Measurements from ENCODE around the gene AFAP1.

- no peak for TF ChIP-seq POLR2A (IDR thresholded peaks at IDR 0.05; ENCODE audit: control extremely low read depth in 1 of 2, low read depth in 2 of 2, low read length in 2 of 2)
- no peak for TF ChIP-seq CTCF (IDR thresholded peaks at IDR 0.05; ENCODE audit: control extremely low read depth in 1 of 3, insufficient read depth in 1 of 3, low read depth in 1 of 3, low read length in 3 of 3)
- TF ChIP-seq SIN3A (conservative IDR thresholded peaks at IDR 0.05 in 1 of 2, IDR thresholded peaks at IDR 0.05 in 1 of 2; ENCODE audit: low read depth in 1 of 2, low read length in 2 of 2), result no peak
- no peak for TF ChIP-seq EZH2 (IDR thresholded peaks at IDR 0.05; ENCODE audit: low read depth, low read length, severe bottlenecking)
Observed at GRCh38 chr4:7712021-7712671, 227.5 kb downstream of the AFAP1 start.

All from H1 (cell line).